GM12875 (cell line): Measurements from ENCODE around the gene C10orf71.

Source experiments
- H3K4me3 ChIP-seq: one replicate; pipeline ENCODE4 v1.5.1; 2011; ENCODE audit warnings: low read depth, low read length, control low read depth
- CTCF ChIP-seq: IDR thresholded peaks from 2 replicates; pipeline ENCODE4 v1.5.1; 2011; ENCODE audit warnings: low read depth, mild to moderate bottlenecking, control low read depth, inconsistent platforms, low read length, moderate library complexity, borderline replicate concordance; ENCODE audit not compliant: insufficient read depth

Gene C10orf71

DNA sequence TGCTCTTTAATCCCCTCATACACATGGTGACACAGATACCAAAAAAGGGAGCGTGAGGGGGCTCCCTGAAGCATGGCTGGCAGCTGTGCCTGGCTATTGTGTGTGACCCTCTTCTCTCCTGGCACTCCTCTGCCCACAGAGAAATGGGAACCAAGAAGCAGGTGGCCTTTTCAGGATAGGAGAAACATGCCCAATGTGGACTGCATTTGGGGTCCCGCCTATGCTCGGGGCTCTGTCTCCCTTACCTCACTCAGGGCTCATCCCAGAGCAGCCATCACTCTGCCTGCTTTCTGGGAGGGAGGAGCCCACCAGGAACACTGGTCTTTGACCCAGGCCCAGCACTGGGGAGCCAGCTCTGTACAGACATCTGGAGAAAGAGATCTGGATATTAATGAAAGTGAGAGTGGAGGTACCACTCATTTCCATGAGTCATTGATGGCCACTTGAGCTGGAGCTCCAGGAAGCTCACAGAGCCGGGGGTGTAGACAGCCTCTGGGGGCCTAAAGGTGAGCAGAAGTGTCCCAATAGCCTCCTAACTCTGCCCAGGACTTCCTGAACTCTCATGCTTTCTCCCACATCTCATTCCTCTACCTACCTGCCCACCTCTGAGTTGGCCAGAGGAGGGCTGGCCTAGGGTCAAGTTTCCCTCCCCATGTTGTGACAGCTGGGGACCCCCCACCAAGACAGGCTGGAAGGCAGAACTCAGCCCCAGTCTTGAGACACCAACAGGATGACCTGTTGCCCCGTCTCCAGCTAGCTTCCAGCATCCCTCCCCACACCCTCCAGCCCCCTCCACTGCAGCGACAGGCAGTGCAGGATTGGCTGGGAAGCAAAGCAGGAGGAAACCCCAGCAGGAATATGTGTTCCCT, 54.3 kb downstream of the C10orf71 start:
- TF ChIP-seq CTCF: no peak
- H3K4me3 ChIP-seq: no peak overlapping the region

GRCh38 chr10:49353895-49354566, 55.1 kb downstream of the C10orf71 start:
- H3K4me3 ChIP-seq: no peak overlapping the region
- no peak for TF ChIP-seq CTCF

DNA sequence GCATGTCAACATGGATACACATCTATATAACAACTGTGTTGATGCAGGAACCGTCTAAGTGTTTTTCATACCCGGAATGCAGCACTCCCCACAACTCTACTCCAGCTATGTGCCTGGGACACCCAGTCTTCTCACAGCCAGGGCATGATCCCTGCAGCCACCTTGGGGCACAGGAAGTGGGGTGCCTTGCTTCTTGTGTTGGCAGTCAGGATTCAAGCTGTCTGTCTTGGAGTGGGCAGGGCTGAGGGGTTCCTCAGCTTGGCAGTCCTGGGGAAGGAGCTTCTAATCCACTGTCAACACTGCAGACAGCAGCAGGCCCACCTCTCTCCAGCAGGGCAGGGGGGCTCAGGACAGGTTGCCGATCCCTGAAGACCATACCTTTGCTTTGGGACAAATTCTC, 55.6 kb downstream of the C10orf71 start:
- no peak for TF ChIP-seq CTCF
- H3K4me3 ChIP-seq: no peak overlapping the region

GRCh38 chr10:49355221-49355620, 56.3 kb downstream of the C10orf71 start:
- TF ChIP-seq CTCF: no peak

DNA sequence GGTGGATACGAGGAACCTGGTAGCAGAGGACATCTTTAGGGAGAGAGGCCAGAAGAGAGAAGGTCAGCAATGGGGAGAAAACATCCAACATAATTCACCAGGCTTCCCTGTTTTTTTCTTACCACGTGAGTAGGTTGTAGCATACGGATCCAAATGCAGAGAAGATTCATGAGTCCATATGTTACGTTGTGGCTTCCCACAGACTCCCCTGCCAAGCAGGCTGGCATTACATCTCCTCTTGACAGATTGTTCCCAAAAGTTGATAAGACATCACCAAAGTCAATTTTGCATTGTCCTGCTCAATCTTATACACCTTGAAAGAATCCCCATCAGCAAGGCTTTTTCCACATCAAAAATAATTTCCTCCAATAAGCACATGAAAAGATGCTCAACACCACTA, 57.2 kb downstream of the C10orf71 start:
- TF ChIP-seq CTCF: no peak
- no peak overlapping the region for H3K4me3 ChIP-seq

More at GRCh38 chr10:49355221-49355620, 56.3 kb downstream of the C10orf71 start:
- H3K4me3 ChIP-seq: no peak overlapping the region

DNA sequence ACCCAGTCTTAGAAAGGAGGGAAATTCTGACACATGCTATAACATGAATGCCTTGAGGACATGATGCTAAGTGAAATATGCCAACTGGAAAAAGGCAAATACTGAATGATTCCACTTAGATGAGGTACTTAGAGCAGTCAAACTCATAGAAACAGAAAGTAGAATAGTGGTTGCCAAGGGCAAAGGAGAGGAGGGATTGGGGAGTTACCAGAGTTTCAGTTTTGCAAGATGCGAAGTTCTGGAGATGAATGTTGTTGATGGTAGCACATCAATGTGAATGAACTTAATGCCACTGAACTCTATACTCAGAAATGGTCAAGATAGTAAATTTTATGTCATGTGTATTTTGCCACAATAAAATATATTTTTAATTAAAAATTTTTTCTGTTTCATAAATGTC, 58.0 kb downstream of the C10orf71 start:
- H3K4me3 ChIP-seq: no peak overlapping the region
- no peak for TF ChIP-seq CTCF

GRCh38 chr10:49357910-49358309, 58.9 kb downstream of the C10orf71 start:
- no peak overlapping the region for H3K4me3 ChIP-seq
- TF ChIP-seq CTCF: no peak
